Loucy (cell line): ENCODE data around the gene TUFT1.

Source experiments
- CTCF ChIP-seq: fragments of 200-600 bp; sonication (generic); conservative IDR thresholded peaks from 2 replicates; pipeline ENCODE4 v1.5.1; 2014; ENCODE audit warnings: mild to moderate bottlenecking, antibody characterized with exemption, low read length
- EZH2phosphoT487 ChIP-seq: fragments of 200-600 bp; IDR thresholded peaks from 2 replicates; pipeline ENCODE4 v1.6.1; 2018; ENCODE audit warnings: antibody characterized with exemption, mild to moderate bottlenecking, moderate library complexity, borderline replicate concordance

- TF ChIP-seq CTCF = no peak
- no peak for TF ChIP-seq EZH2phosphoT487
These were observed 7.2 kb downstream of the TUFT1 start for GRCh38 chr1:151547119-151547899.
